Measurements from ENCODE around the gene ESAM. TPM values are rescaled to one million over a fixed set of nuclear protein-coding genes. Genes with fewer than 3 reads are reported as not detected.

Gene ESAM
- polyA plus RNA-seq, 3 donors: 0.18 to 0.74 (median 0.49) TPM

DNA sequence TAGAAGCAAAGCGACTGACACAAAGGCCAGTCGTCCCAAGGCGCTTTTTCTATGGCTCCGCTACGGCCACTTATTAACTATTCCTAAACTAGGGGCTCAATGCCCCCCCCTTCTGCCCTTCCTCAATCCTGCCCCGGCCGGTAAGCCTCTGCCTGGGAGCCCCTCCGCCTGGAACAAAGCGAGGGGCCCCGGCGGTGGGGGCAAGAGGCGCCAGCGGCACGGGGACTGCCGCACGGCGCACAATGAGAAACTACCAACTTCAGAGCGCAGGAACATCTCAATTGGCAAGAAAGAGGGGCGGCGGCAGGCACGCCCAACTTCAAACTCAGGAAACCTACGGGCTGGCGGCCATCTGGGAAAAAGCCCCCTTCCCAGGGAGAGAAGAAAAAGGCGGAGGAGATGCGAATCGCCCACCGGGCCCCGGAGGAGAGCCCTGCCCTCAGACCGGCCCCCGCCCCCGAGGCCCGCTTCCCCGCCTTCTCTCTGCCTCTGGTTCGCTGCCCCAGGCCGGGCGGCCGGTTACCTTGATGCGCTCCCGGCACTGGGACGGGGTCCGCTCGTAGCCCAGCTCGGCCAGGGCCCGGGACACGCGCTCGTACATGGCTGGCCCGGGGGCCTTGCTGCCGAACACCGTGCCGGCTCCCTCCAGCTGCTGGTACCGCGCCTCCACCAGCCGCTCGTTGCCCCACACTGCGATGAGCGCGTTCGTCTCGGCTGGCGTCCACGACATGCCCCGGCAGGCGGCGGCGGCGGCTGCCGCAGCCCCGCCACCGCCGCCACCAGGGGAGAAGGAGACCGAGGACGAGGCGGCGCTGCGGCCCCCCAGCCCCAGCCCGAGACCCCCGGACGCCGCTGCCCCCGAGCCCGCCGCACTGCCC is 37.5 kb upstream of the ESAM start:
- Mint-ChIP-seq H3K27me3 (ENCODE audit: low read depth in 3 of 3) (peaks cover 18 to 31% (median 31%) of the 10 kb centered on the region in 3 donors), H3K4me3 (peak overlapping the region; percentile 92 to 93), H3K9me3 (peaks cover 0 to 2% (median 0%) of the 10 kb centered on the region in 7 donors), H3K27ac (peak overlapping the region; percentile 38 to 91 (median 84)), H3K4me1 (peaks cover 26% of the 10 kb centered on the region), H3K36me3 (peaks cover 2 to 9% of the 10 kb centered on the region in 2 donors)
- peak overlapping the region; percentile 89 for H3K4me2 ChIP-seq (replicated peaks; ENCODE audit: extremely low read depth, low read length, poor library complexity, severe bottlenecking)
- peaks cover 45% of the 10 kb centered on the region for H3K79me2 ChIP-seq (ENCODE audit: insufficient read depth, low read length)
- H3K36me3 ChIP-seq (replicated peaks in 1 of 2; ENCODE audit: control insufficient read depth in 1 of 2, insufficient read depth in 2 of 2, low read length in 2 of 2): no peaks in the 10 kb centered on the region
- H3K27ac ChIP-seq (ENCODE audit: low read depth in 1 of 2, low read length in 2 of 2): peak overlapping the region; percentile 58 to 91
- peak; percentile 8 to 35 (median 19) for DNase-seq
- under 1% methylated on average over 77 of the region's 83 CpGs for WGBS (ENCODE audit: insufficient coverage)
- peaks cover 23% of the 10 kb centered on the region for H4K20me1 ChIP-seq (ENCODE audit: insufficient read depth, low read length)
- peak overlapping the region; percentile 96 for H2AFZ ChIP-seq (ENCODE audit: insufficient read depth, low read depth, low read length, poor library complexity, severe bottlenecking)
- H3K9me3 ChIP-seq (replicated peaks in 1 of 2; ENCODE audit: control insufficient read depth in 1 of 2, insufficient read depth in 1 of 2, low read length in 2 of 2): no peaks in the 10 kb centered on the region
- H3K9ac ChIP-seq (ENCODE audit: insufficient read depth, low read length, poor library complexity, severe bottlenecking): peak overlapping the region; percentile 91
- peaks cover 18 to 22% of the 10 kb centered on the region in 2 donors for H3K4me1 ChIP-seq (ENCODE audit: control insufficient read depth in 1 of 2, insufficient read depth in 2 of 2, low read length in 2 of 2)
- intact Hi-C loops (cut with micrococcal nuclease): loop anchor here (5.0 to 10.0 kb wide), 2 partner anchors 127 to 135 kb away; partner anchors contain the start of genes SIAE (in 1 of the 2) and SPA17 (in 1 of the 2)
- TF ChIP-seq, protein P1, sequence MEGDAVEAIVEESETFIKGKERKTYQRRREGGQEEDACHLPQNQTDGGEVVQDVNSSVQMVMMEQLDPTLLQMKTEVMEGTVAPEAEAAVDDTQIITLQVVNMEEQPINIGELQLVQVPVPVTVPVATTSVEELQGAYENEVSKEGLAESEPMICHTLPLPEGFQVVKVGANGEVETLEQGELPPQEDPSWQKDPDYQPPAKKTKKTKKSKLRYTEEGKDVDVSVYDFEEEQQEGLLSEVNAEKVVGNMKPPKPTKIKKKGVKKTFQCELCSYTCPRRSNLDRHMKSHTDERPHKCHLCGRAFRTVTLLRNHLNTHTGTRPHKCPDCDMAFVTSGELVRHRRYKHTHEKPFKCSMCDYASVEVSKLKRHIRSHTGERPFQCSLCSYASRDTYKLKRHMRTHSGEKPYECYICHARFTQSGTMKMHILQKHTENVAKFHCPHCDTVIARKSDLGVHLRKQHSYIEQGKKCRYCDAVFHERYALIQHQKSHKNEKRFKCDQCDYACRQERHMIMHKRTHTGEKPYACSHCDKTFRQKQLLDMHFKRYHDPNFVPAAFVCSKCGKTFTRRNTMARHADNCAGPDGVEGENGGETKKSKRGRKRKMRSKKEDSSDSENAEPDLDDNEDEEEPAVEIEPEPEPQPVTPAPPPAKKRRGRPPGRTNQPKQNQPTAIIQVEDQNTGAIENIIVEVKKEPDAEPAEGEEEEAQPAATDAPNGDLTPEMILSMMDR (IDR thresholded peaks at IDR 0.05): no peak
- H3K27me3 ChIP-seq (ENCODE audit: control insufficient read depth in 2 of 2, insufficient read depth in 2 of 2, low read length in 2 of 2): peaks cover 10 to 27% of the 10 kb centered on the region in 2 donors
- peak overlapping the region; percentile 64 to 86 (median 72) for H3K4me3 ChIP-seq (replicated peaks in 1 of 3; ENCODE audit: low read depth in 2 of 3, low read length in 3 of 3)

DNA sequence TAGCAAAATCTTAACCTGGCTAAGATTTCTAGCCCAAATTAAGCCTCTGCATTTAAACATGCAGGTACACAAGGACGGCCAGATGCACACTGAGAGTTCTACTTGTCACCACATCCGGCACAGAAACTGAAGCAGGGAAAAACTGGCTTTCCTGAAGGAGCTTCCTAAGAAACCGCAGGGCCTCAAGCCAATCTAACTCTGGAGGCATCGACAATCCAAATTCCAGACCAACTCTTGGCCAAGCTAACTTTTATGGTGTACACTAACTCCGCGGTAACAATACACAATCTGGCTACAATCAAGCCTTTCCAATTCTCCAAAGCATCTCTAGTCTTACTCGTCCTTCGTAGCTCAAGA is 36.9 kb upstream of the ESAM start:
- H2AFZ ChIP-seq (ENCODE audit: insufficient read depth, low read depth, low read length, poor library complexity, severe bottlenecking): peak overlapping the region; percentile 96
- peak overlapping the region; percentile 91 for H3K9ac ChIP-seq (ENCODE audit: insufficient read depth, low read length, poor library complexity, severe bottlenecking)
- H3K4me1 Mint-ChIP-seq: peaks cover 26% of the 10 kb centered on the region
- no peaks in the 10 kb centered on the region for H3K36me3 ChIP-seq (replicated peaks in 1 of 2; ENCODE audit: control insufficient read depth in 1 of 2, insufficient read depth in 2 of 2, low read length in 2 of 2)
- peak overlapping the region; percentile 64 to 86 (median 72) for H3K4me3 ChIP-seq (replicated peaks in 1 of 3; ENCODE audit: low read depth in 2 of 3, low read length in 3 of 3)
- H3K36me3 Mint-ChIP-seq: peaks cover 2 to 9% of the 10 kb centered on the region in 2 donors
- no peak overlapping the region for H3K27ac ChIP-seq (ENCODE audit: low read depth in 1 of 2, low read length in 2 of 2)
- H3K27ac Mint-ChIP-seq: peak overlapping the region in 2 of 7 donors; percentile 26 to 38
- 3% methylated on average over 8 of the region's 8 CpGs for WGBS (ENCODE audit: insufficient coverage)
- TF ChIP-seq, protein P1 (IDR thresholded peaks at IDR 0.05): no peak
- peak overlapping the region; percentile 92 to 93 for H3K4me3 Mint-ChIP-seq
- no peaks in the 10 kb centered on the region for H3K9me3 ChIP-seq (replicated peaks in 1 of 2; ENCODE audit: control insufficient read depth in 1 of 2, insufficient read depth in 1 of 2, low read length in 2 of 2)
- peaks cover 49% of the 10 kb centered on the region for H3K79me2 ChIP-seq (ENCODE audit: insufficient read depth, low read length)
- H3K27me3 Mint-ChIP-seq (ENCODE audit: low read depth in 3 of 3): peaks cover 18 to 28% (median 27%) of the 10 kb centered on the region in 3 donors
- peaks cover 18 to 22% of the 10 kb centered on the region in 2 donors for H3K4me1 ChIP-seq (ENCODE audit: control insufficient read depth in 1 of 2, insufficient read depth in 2 of 2, low read length in 2 of 2)
- peaks cover 0 to 2% (median 0%) of the 10 kb centered on the region in 7 donors for H3K9me3 Mint-ChIP-seq
- H3K27me3 ChIP-seq (ENCODE audit: control insufficient read depth in 2 of 2, insufficient read depth in 2 of 2, low read length in 2 of 2): peaks cover 10 to 21% of the 10 kb centered on the region in 2 donors
- intact Hi-C loops (cut with micrococcal nuclease): loop anchor here in 1 of 2 donors (10.0 kb wide), 1 partner anchor 134 kb away; no protein-coding TSS in a partner anchor
- H3K4me2 ChIP-seq (replicated peaks; ENCODE audit: extremely low read depth, low read length, poor library complexity, severe bottlenecking): peak overlapping the region; percentile 89
- no peak for DNase-seq
- H4K20me1 ChIP-seq (ENCODE audit: insufficient read depth, low read length): peaks cover 29% of the 10 kb centered on the region

Measured in CD14-positive monocyte (primary cell).